Coronary artery (tissue), 2 donors: ENCODE measurements around the gene PRMT7.

Experiments used
- DNase-seq: peaks from one replicate; pipeline ENCODE4 v3.0.0-alpha.2; 2017; ENCODE audit warnings: low spot score
- H3K27ac ChIP-seq, 2 donors: fragments of 200-600 bp; sonication (generic); one replicate each; pipeline ENCODE4 v1.5.1; 2016 to 2019
- H3K4me3 ChIP-seq: fragments of 200-600 bp; sonication (generic); 2 replicates; pipeline ENCODE4 v1.5.1; 2016; ENCODE audit warnings: mild to moderate bottlenecking, moderate library complexity
- TF ChIP-seq, protein P1 (sequence below): fragments of 200-600 bp; sonication (generic); IDR thresholded peaks from one replicate; pipeline ENCODE4 v1.5.1; 2019; ENCODE audit warnings: antibody characterized with exemption

The PRMT7 gene

GRCh38 chr16:68380676-68381362 lies 70.0 kb downstream of the PRMT7 start:
- Histone ChIP-seq H3K4me3 (no peak overlapping the region), H3K27ac (no peak overlapping the region)
- DNase-seq = no peak
- TF ChIP-seq, protein P1, sequence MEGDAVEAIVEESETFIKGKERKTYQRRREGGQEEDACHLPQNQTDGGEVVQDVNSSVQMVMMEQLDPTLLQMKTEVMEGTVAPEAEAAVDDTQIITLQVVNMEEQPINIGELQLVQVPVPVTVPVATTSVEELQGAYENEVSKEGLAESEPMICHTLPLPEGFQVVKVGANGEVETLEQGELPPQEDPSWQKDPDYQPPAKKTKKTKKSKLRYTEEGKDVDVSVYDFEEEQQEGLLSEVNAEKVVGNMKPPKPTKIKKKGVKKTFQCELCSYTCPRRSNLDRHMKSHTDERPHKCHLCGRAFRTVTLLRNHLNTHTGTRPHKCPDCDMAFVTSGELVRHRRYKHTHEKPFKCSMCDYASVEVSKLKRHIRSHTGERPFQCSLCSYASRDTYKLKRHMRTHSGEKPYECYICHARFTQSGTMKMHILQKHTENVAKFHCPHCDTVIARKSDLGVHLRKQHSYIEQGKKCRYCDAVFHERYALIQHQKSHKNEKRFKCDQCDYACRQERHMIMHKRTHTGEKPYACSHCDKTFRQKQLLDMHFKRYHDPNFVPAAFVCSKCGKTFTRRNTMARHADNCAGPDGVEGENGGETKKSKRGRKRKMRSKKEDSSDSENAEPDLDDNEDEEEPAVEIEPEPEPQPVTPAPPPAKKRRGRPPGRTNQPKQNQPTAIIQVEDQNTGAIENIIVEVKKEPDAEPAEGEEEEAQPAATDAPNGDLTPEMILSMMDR = no peak

DNA sequence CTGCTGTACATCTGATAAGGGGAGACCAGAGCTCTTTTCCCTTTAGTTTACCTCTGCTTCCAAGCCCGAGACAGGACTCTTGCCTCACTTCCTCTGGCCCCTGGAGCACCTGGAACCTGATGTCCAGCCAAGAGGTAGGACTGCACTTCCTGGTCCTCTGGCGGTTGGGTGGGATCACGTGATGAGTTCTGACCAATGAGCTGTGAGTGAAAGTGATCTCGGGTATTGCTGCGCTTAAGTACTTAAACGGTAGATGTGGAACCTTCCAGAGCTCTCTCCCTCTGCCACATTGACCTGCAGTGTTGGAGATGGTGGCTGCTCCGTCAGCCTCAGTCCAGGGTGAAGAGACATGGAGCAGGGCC lies 70.5 kb downstream of the PRMT7 start:
- H3K4me3 ChIP-seq = no peak overlapping the region
- DNase-seq = no peak
- no peak overlapping the region for H3K27ac ChIP-seq
- TF ChIP-seq, protein P1 = no peak

DNA sequence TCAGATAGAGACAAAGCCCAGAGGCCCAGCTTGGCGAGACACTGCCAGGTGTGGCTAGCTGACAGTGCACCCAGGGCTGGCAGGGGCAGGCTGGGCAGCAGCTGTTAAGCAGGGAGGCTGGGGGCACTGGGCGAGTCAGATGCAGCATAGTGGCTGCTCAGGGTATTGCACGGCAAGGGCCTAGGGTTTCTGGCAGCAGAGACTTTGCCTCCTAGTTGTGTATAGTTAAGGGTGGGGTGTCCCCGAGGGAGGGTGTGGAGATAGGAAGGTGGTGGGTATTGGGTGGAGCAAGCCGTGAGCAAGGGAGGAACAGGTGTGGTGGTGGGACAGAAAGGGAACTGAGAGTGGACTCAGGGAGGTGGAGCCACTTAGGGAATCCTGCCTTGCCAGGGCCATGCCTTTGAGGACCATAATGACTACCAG lies 71.5 kb downstream of the PRMT7 start:
- TF ChIP-seq, protein P1 = no peak
- Histone ChIP-seq H3K4me3 (no peak overlapping the region), H3K27ac (no peak overlapping the region)
- DNase-seq = no peak

DNA sequence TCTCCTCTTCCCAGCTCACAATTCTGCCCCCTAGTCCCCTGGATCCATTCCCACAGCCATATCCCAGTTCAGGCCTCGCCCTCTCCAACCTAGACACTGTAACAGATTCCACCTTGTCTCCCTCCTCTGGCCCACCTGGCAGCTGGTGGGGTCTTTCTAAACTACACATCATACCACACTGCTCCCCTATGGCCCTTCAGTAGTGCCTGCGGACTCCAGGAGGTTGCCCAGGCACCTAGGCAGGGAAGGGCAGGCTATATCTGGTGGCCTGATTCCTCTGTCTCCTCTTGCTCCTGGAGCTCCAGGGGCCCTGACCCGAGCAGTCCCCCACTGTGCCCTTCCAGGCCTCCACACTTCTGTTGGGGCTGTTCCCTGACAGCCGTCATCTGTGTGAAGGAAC lies 73.0 kb downstream of the PRMT7 start:
- no peak for DNase-seq
- no peak overlapping the region for H3K4me3 ChIP-seq
- H3K27ac ChIP-seq = no peak overlapping the region
- TF ChIP-seq, protein P1 = no peak

DNA sequence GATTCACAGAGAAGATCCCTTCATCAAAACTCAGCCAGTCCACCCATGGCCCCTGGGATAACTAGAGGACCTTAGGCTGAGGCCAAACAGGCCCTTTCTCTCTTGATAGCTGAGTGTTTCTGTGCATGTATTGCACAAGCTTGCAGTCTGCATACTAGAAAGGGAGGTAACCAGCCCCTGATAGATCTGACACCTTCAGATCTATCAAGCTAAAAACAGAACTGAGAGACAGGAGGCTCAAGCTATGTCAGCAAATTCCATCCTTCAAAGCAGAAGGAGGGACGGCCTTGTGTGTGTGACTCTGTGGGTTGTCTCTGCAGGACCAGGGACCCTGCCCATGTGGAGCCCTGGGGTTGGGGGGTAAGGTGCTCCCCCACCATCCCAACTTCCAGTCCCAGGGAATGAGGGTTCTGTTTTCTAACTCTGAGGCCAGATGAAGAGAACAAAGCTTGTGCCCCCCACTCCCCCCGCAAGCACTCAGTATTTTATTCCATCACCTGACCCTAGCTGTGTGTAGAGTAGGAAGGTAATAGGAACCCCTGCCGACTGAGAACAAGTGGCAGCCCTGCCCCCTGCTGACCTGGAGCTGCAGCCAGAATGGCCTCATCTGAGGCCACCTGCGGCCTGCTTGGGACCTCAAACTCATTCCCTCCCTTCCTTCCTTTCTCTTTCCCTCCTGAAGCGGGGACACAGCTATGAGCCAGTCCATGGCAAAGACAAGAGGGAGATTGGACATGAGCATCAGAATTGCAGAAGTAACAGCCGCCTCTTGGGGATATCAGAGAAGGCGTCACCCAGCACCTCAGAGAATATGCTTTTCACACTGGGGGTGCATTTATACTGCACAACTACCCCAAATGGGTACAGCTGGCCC lies 73.7 kb downstream of the PRMT7 start:
- H3K27ac ChIP-seq = no peak overlapping the region
- DNase-seq = no peak
- TF ChIP-seq, protein P1 = no peak
- no peak overlapping the region for H3K4me3 ChIP-seq

DNA sequence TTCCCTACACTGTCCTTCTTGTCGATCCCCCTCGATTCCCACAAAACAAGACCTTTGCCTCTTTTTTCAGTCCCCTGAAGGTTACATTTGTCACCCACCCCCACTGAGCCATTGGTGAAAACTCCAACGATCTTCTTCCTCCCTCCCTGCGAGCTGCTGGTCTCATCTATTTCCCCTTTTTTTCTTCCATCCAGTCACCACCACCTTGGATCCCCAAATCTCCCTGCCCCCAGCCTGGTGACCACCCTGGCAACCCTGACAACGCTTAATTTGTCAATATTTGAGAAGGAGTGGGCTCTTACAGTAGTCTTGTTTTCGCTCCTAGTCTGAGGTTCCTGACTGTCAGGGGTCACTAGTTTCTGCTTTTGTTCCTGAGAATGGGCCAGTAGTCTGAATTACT lies 74.6 kb downstream of the PRMT7 start:
- DNase-seq = no peak
- TF ChIP-seq, protein P1 = no peak
- no peak overlapping the region for H3K27ac ChIP-seq
- no peak overlapping the region for H3K4me3 ChIP-seq

GRCh38 chr16:68386628-68387027 lies 75.8 kb downstream of the PRMT7 start:
- TF ChIP-seq, protein P1 = no peak
- DNase-seq = no peak
- Histone ChIP-seq H3K27ac (no peak overlapping the region), H3K4me3 (no peak overlapping the region)
